Endothelial cell of umbilical vein (primary cell): ENCODE data around the gene TSHZ1. TPM values are rescaled to one million over a fixed set of nuclear protein-coding genes. Genes with fewer than 3 reads are reported as not detected.

ENCODE experiments used
- BruUV-seq: library from RNA; stranded (reverse); fragments of 400-500 nt; replicated peaks from 2 replicates; lab custom pipeline; 2021; lab: Mats Ljungman, UMichigan
- CTCF ChIA-PET: fragments of 300-600, 350-600 bp; sonication (Branson Sonifier 250); formaldehyde crosslinking; loops from one replicate; lab custom pipeline; 2021; ENCODE audit warnings: antibody characterized with exemption, inconsistent platforms; lab: Charles Lee
- POLR2A ChIA-PET: fragments of 300-600, 350-600 bp; sonication (Branson Sonifier 250); formaldehyde crosslinking; loops from one replicate; lab custom pipeline; 2021; ENCODE audit warnings: antibody characterized with exemption, inconsistent platforms; lab: Charles Lee
- DNase-seq: peaks from one replicate; pipeline ENCODE4 v3.0.0-alpha.2; 2011; ENCODE audit warnings: low read depth, low spot score
- FAIRE-seq: peaks from 2 replicates; lab custom pipeline; 2011; peaks lifted over from hg19 to GRCh38; lab: Jason Lieb, UNC
- H2AFZ ChIP-seq: 2 replicates; pipeline ENCODE4 v1.6.0; 2012; ENCODE audit warnings: low read depth, low read length, control low read depth, inconsistent platforms
- H3K27ac ChIP-seq: 2 replicates; pipeline ENCODE4 v1.5.1; 2011; ENCODE audit warnings: low read depth, mild to moderate bottlenecking, control low read depth, low read length, moderate library complexity; ENCODE audit not compliant: insufficient read depth
- H3K27me3 ChIP-seq, 2 experiments: 2 replicates each; pipeline versions ENCODE4 v1.6.0 to v1.6.1; 2011; ENCODE audit warnings: low read length in 2 of 2, mixed read lengths in 1 of 2; ENCODE audit not compliant: control insufficient read depth in 2 of 2, insufficient read depth in 2 of 2
- H3K36me3 ChIP-seq, 2 experiments: 2 replicates in 1 of 2; 3 replicates in 1 of 2; pipeline ENCODE4 v1.5.1; 2011; ENCODE audit warnings: low read length in 2 of 2, mild to moderate bottlenecking in 1 of 2, moderate library complexity in 1 of 2; ENCODE audit not compliant: control insufficient read depth in 2 of 2, insufficient read depth in 2 of 2; ENCODE audit errors: extremely low read depth in 1 of 2
- H3K4me1 ChIP-seq: 3 replicates; pipeline ENCODE4 v1.5.1; 2011; ENCODE audit warnings: mild to moderate bottlenecking, low read length; ENCODE audit not compliant: control insufficient read depth, insufficient read depth; ENCODE audit errors: extremely low read depth
- H3K4me2 ChIP-seq: 2 replicates; pipeline ENCODE4 v1.6.1; 2011; ENCODE audit warnings: low read length, control low read depth, mixed read lengths; ENCODE audit not compliant: insufficient read depth
- H3K4me3 ChIP-seq, 3 experiments: fragments of 200-600 bp in 1 of 3; sonication (generic), shearing (Covaris generic) in 1 of 3; replicated peaks in 1 of 3; 2 replicates each; pipeline ENCODE4 v1.5.1; 2011 to 2016; ENCODE audit warnings: control low read depth in 3 of 3, low read length in 3 of 3, mild to moderate bottlenecking in 2 of 3, inconsistent platforms in 1 of 3, low read depth in 1 of 3, moderate library complexity in 1 of 3; ENCODE audit not compliant: insufficient read depth in 1 of 3
- H3K79me2 ChIP-seq: 2 replicates; pipeline ENCODE4 v1.6.0; 2012; ENCODE audit warnings: low read length, inconsistent platforms; ENCODE audit not compliant: control insufficient read depth, insufficient read depth
- H3K9ac ChIP-seq: replicated peaks from 2 replicates; pipeline ENCODE3; 2011; ENCODE audit warnings: low read length, control low read depth; ENCODE audit not compliant: insufficient read depth; ENCODE audit errors: extremely low read depth
- H3K9me1 ChIP-seq: replicated peaks from 3 replicates; pipeline ENCODE4 v1.6.0; 2011; ENCODE audit warnings: mild to moderate bottlenecking, low read length; ENCODE audit not compliant: control insufficient read depth, insufficient read depth; ENCODE audit errors: extremely low read depth
- H3K9me3 ChIP-seq: replicated peaks from 2 replicates; pipeline ENCODE4 v1.5.1; 2012; ENCODE audit warnings: low read length, inconsistent platforms; ENCODE audit not compliant: control insufficient read depth, insufficient read depth
- H4K20me1 ChIP-seq: replicated peaks from 2 replicates; pipeline ENCODE3; 2011; ENCODE audit warnings: mild to moderate bottlenecking, low read length; ENCODE audit not compliant: control insufficient read depth, insufficient read depth; ENCODE audit errors: extremely low read depth
- CTCF ChIP-seq, 2 donors: IDR thresholded peaks; 1 replicate in 1 of 2; 2 replicates in 1 of 2; pipeline ENCODE4 v1.5.1; 2011; ENCODE audit warnings: low read length in 2 of 2, mild to moderate bottlenecking in 2 of 2, moderate library complexity in 2 of 2, control low read depth in 1 of 2, inconsistent platforms in 1 of 2, low read depth in 1 of 2; ENCODE audit not compliant: insufficient read depth in 1 of 2; ENCODE audit errors: extremely low read depth in 1 of 2
- EZH2 ChIP-seq: IDR thresholded peaks from 2 replicates; pipeline ENCODE4 v1.6.1; 2012; ENCODE audit warnings: borderline replicate concordance, low read depth, mild to moderate bottlenecking, moderate library complexity, low read length, inconsistent platforms; ENCODE audit not compliant: severe bottlenecking
- GATA2 ChIP-seq: IDR thresholded peaks from 2 replicates; pipeline ENCODE4 v1.7.0; 2011; ENCODE audit warnings: low read depth, mild to moderate bottlenecking, moderate library complexity, mixed read lengths, low read length; ENCODE audit not compliant: insufficient read length, insufficient read depth
- MAX ChIP-seq: IDR thresholded peaks from 2 replicates; pipeline ENCODE4 v1.6.1; 2011; ENCODE audit not compliant: insufficient read depth, insufficient read length
- MYC ChIP-seq: IDR thresholded peaks from one replicate; pipeline ENCODE4 v1.6.1; 2011; ENCODE audit warnings: mild to moderate bottlenecking, low read depth, low read length
- POLR2AphosphoS5 ChIP-seq: IDR thresholded peaks from 2 replicates; pipeline ENCODE4 v1.6.1; 2012; ENCODE audit warnings: low read depth, mild to moderate bottlenecking, control low read depth, low read length, moderate library complexity; ENCODE audit not compliant: insufficient read depth
- dilution Hi-C: fragments of 300-500 bp; cut with MboI; formaldehyde crosslinking; loops from one replicate; pipeline ENCODE4 v1.15.0; 2019; ENCODE audit warnings: low sequenced_read_pairs; ENCODE audit not compliant: extremely low pct_ligation_motif_present
- intact Hi-C: fragments of 100-400 bp; cut with micrococcal nuclease; formaldehyde crosslinking; loops from one replicate; pipeline ENCODE4 v1.10.0; 2022
- polyA plus RNA-seq, 4 experiments: library from polyadenylated mRNA; depleted of rRNA in 3 of 4; stranded (reverse) in 3 of 4; unstranded in 1 of 4; fragments of >200 nt; gene quantifications; 2 replicates each; pipeline versions ENCODE4 v1.2.1 to v1.2.3, GENCODE V29; 2011 to 2012; ENCODE audit warnings: missing spikeins in 1 of 4
- total RNA-seq: library from RNA; stranded (reverse); gene quantifications from 2 replicates; pipeline ENCODE4 v1.2.3, GENCODE V29; 2021

Gene TSHZ1
- total and polyA plus RNA-seq, 2 donors (not counting 3 experiments of a cell fraction or from before 2014, with no cell fraction given), result 4.2 to 10.2 TPM

GRCh38 chr18:75162467-75162866 is 48.1 kb upstream of the TSHZ1 start:
- peaks cover 0 to 5% of the 10 kb centered on the region in 2 experiments for H3K27me3 ChIP-seq
- TF ChIP-seq CTCF (IDR thresholded peaks at IDR 0.05; ENCODE audit: extremely low read depth in 1 of 2, insufficient read depth in 1 of 2, low read depth in 1 of 2, low read length in 2 of 2), result no peak
- no peak for TF ChIP-seq GATA2
- no peak for TF ChIP-seq MYC
- no peak for TF ChIP-seq MAX
- no peak for TF ChIP-seq POLR2AphosphoS5
- TF ChIP-seq EZH2, result no peak
- intact Hi-C loops, result no loop called here
- dilution Hi-C loops, result no loop called here
- H3K79me2 ChIP-seq, result no peaks in the 10 kb centered on the region
- FAIRE-seq, result no peak
- no peaks in the 10 kb centered on the region for H3K36me3 ChIP-seq
- POLR2A ChIA-PET, result no interaction called here
- DNase-seq, result no peak
- H3K9me1 ChIP-seq, result no peaks in the 10 kb centered on the region
- no peak overlapping the region for H3K4me2 ChIP-seq
- H2AFZ ChIP-seq, result no peak overlapping the region
- H3K4me3 ChIP-seq, result no peak overlapping the region
- BruUV-seq, result no TSS peak
- H3K9me3 ChIP-seq, result no peaks in the 10 kb centered on the region
- CTCF ChIA-PET, result no interaction called here
- H3K27ac ChIP-seq, result no peak overlapping the region
- H3K9ac ChIP-seq, result no peak overlapping the region
- H3K4me1 ChIP-seq, result no peaks in the 10 kb centered on the region
- H4K20me1 ChIP-seq, result no peaks in the 10 kb centered on the region
